ENCODE measurements around the gene CYP19A1.
A peak's percentile ranks its signal among the peaks of the same experiment; 100 is the strongest.

CYP19A1 gene

GRCh38 chr15:51192521-51193280 is 145.7 kb downstream of the CYP19A1 start:
- no peaks in the 10 kb centered on the region for H3K36me3 ChIP-seq (ENCODE audit: control insufficient read depth in 2 of 2, insufficient read depth in 1 of 2, low read length in 2 of 2)
- no peak overlapping the region for H3K4me3 ChIP-seq (ENCODE audit: low read depth, low read length)
- no peak overlapping the region for H3K27ac ChIP-seq (ENCODE audit: extremely low read depth, low read depth, low read length)
- H3K4me1 ChIP-seq (ENCODE audit: control insufficient read depth, insufficient read depth, low read length) = no peaks in the 10 kb centered on the region; the same call in 1 of the 2 replicates
- POLR2A ChIA-PET = no interaction called here
- CTCF ChIA-PET = interaction anchor here (0.5 to 3.2 kb wide), 28 partner anchors 9 to 587 kb away, joined by 3 to 76 read pairs (median 4); no protein-coding TSS in a partner anchor
- H3K9me3 ChIP-seq (ENCODE audit: control insufficient read depth, insufficient read depth, low read depth, low read length) = no peaks in the 10 kb centered on the region
- TF ChIP-seq TSHZ1 (tag by site-specific recombination; IDR thresholded peaks at IDR 0.05; ENCODE audit: borderline replicate concordance) (no peak), ZNF366 (tag by site-specific recombination; conservative IDR thresholded peaks at IDR 0.05) (no peak), ZNF155 (tag by site-specific recombination; IDR thresholded peaks at IDR 0.05) (no peak), ZBTB48 (tag by site-specific recombination; IDR thresholded peaks at IDR 0.05) (peak; percentile 79), ZFHX2 (tag by site-specific recombination; conservative IDR thresholded peaks at IDR 0.05) (no peak), ZEB2 (tag by site-specific recombination; IDR thresholded peaks at IDR 0.05) (0 out of 2 replicates have a peak, but pooled peaks have one; percentile 19), KLF16 (tag by site-specific recombination; IDR thresholded peaks at IDR 0.05) (no peak), YY1 (tag by site-specific recombination; IDR thresholded peaks at IDR 0.05) (no peak), ZBTB20 (tag by site-specific recombination; IDR thresholded peaks at IDR 0.05) (no peak), ZNF654 (tag by site-specific recombination; IDR thresholded peaks at IDR 0.05; ENCODE audit: low read depth) (peak; percentile 69), ZNF544 (tag by site-specific recombination; IDR thresholded peaks at IDR 0.05) (no peak), ZNF202 (tag by site-specific recombination; IDR thresholded peaks at IDR 0.05; ENCODE audit: borderline replicate concordance) (no peak), ZNF660 (tag by site-specific recombination; IDR thresholded peaks at IDR 0.05) (0 out of 2 replicates have a peak, but pooled peaks have one; percentile 31), ZNF664 (tag by site-specific recombination; IDR thresholded peaks at IDR 0.05) (no peak), IKZF3 (tag by site-specific recombination; IDR thresholded peaks at IDR 0.05) (no peak), ZNF24 (tag by site-specific recombination; IDR thresholded peaks at IDR 0.05) (no peak), ZNF133 (tag by site-specific recombination; IDR thresholded peaks at IDR 0.05) (no peak), ZNF302 (tag by site-specific recombination; IDR thresholded peaks at IDR 0.05; ENCODE audit: low read depth) (no peak), GLI2 (tag by site-specific recombination; IDR thresholded peaks at IDR 0.05; ENCODE audit: borderline replicate concordance, low read depth) (no peak), ZNF146 (tag by site-specific recombination; IDR thresholded peaks at IDR 0.05) (no peak), MZF1 (tag by site-specific recombination; IDR thresholded peaks at IDR 0.05; ENCODE audit: borderline replicate concordance) (no peak), ZNF76 (tag by site-specific recombination; IDR thresholded peaks at IDR 0.05; ENCODE audit: borderline replicate concordance, low read depth) (no peak), ZNF324 (tag by site-specific recombination; IDR thresholded peaks at IDR 0.05) (no peak), ZNF658 (tag by site-specific recombination; IDR thresholded peaks at IDR 0.05) (no peak)
- TF ChIP-seq, protein P1, sequence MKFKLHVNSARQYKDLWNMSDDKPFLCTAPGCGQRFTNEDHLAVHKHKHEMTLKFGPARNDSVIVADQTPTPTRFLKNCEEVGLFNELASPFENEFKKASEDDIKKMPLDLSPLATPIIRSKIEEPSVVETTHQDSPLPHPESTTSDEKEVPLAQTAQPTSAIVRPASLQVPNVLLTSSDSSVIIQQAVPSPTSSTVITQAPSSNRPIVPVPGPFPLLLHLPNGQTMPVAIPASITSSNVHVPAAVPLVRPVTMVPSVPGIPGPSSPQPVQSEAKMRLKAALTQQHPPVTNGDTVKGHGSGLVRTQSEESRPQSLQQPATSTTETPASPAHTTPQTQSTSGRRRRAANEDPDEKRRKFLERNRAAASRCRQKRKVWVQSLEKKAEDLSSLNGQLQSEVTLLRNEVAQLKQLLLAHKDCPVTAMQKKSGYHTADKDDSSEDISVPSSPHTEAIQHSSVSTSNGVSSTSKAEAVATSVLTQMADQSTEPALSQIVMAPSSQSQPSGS (tag by site-specific recombination; IDR thresholded peaks at IDR 0.05; ENCODE audit: low read depth) = no peak
- TF ChIP-seq, protein P2, sequence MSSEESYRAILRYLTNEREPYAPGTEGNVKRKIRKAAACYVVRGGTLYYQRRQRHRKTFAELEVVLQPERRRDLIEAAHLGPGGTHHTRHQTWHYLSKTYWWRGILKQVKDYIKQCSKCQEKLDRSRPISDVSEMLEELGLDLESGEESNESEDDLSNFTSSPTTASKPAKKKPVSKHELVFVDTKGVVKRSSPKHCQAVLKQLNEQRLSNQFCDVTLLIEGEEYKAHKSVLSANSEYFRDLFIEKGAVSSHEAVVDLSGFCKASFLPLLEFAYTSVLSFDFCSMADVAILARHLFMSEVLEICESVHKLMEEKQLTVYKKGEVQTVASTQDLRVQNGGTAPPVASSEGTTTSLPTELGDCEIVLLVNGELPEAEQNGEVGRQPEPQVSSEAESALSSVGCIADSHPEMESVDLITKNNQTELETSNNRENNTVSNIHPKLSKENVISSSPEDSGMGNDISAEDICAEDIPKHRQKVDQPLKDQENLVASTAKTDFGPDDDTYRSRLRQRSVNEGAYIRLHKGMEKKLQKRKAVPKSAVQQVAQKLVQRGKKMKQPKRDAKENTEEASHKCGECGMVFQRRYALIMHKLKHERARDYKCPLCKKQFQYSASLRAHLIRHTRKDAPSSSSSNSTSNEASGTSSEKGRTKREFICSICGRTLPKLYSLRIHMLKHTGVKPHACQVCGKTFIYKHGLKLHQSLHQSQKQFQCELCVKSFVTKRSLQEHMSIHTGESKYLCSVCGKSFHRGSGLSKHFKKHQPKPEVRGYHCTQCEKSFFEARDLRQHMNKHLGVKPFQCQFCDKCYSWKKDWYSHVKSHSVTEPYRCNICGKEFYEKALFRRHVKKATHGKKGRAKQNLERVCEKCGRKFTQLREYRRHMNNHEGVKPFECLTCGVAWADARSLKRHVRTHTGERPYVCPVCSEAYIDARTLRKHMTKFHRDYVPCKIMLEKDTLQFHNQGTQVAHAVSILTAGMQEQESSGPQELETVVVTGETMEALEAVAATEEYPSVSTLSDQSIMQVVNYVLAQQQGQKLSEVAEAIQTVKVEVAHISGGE (tag by site-specific recombination; conservative IDR thresholded peaks at IDR 0.05; ENCODE audit: low read depth) = no peak
- TF ChIP-seq, protein P3, sequence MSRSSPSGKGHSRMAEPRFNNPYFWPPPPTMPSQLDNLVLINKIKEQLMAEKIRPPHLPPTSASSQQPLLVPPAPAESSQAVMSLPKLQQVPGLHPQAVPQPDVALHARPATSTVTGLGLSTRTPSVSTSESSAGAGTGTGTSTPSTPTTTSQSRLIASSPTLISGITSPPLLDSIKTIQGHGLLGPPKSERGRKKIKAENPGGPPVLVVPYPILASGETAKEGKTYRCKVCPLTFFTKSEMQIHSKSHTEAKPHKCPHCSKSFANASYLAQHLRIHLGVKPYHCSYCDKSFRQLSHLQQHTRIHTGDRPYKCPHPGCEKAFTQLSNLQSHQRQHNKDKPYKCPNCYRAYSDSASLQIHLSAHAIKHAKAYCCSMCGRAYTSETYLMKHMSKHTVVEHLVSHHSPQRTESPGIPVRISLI (tag by site-specific recombination; IDR thresholded peaks at IDR 0.05) = no peak
- TF ChIP-seq, protein P4, sequence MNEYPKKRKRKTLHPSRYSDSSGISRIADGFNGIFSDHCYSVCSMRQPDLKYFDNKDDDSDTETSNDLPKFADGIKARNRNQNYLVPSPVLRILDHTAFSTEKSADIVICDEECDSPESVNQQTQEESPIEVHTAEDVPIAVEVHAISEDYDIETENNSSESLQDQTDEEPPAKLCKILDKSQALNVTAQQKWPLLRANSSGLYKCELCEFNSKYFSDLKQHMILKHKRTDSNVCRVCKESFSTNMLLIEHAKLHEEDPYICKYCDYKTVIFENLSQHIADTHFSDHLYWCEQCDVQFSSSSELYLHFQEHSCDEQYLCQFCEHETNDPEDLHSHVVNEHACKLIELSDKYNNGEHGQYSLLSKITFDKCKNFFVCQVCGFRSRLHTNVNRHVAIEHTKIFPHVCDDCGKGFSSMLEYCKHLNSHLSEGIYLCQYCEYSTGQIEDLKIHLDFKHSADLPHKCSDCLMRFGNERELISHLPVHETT (tag by site-specific recombination; IDR thresholded peaks at IDR 0.05) = no peak
